ENCODE data around the gene LGALS3BP. TPM values are rescaled to one million over a fixed set of nuclear protein-coding genes. Genes with fewer than 3 reads are reported as not detected.

The LGALS3BP gene
- total and polyA plus RNA-seq, 2 of the 8 experiments (the other 6 are each of a cell fraction or from before 2014, with no cell fraction given) = 56.1 to 61.6 TPM

DNA sequence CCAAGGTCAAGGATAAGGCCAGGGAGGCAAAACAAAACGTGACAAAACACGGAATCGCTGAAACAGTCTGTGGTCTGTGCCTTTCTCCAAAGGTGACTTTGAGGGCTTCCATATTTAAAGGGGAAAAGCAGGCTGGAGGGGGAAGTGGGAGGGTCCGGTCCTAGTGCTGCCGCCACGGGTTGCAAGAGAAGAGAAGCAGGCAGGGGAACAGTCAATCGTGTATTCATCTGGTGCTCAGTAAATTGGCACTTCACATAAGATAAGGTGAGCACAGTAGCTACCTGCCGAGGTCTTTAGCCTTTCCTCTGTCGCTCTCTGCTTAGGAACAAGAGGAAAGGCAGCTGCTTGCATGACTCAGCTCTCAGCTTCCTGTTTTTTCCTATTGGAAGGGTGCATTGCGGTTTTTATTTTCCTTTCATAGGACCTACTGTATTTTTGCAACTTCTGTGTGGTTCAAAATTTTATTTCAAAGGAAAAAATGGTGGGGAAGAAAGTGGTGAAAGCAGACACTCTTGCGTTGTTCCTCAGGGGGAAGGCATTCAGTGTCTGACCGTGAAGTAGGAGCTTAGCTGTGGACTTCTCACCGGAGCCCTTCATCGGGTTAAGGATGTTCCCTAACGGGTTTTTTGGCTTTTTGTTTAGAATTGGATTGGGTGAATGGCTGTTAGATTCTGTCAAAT lies 7.1 kb upstream of the LGALS3BP start (continued):
- TF ChIP-seq, protein P1, sequence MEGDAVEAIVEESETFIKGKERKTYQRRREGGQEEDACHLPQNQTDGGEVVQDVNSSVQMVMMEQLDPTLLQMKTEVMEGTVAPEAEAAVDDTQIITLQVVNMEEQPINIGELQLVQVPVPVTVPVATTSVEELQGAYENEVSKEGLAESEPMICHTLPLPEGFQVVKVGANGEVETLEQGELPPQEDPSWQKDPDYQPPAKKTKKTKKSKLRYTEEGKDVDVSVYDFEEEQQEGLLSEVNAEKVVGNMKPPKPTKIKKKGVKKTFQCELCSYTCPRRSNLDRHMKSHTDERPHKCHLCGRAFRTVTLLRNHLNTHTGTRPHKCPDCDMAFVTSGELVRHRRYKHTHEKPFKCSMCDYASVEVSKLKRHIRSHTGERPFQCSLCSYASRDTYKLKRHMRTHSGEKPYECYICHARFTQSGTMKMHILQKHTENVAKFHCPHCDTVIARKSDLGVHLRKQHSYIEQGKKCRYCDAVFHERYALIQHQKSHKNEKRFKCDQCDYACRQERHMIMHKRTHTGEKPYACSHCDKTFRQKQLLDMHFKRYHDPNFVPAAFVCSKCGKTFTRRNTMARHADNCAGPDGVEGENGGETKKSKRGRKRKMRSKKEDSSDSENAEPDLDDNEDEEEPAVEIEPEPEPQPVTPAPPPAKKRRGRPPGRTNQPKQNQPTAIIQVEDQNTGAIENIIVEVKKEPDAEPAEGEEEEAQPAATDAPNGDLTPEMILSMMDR (IDR thresholded peaks at IDR 0.05; ENCODE audit: control extremely low read depth in 1 of 3, insufficient read depth in 1 of 3, low read depth in 1 of 3, low read length in 3 of 3) = no peak

Data from H1 (cell line).